ENCODE measurements around the gene MUL1. TPM values are rescaled to one million over a fixed set of nuclear protein-coding genes. Genes with fewer than 3 reads are reported as not detected.

MUL1 gene
- total and polyA plus RNA-seq, 2 of the 8 experiments (the other 6 are each of a cell fraction or from before 2014, with no cell fraction given) = 16.4 to 20.8 TPM

DNA sequence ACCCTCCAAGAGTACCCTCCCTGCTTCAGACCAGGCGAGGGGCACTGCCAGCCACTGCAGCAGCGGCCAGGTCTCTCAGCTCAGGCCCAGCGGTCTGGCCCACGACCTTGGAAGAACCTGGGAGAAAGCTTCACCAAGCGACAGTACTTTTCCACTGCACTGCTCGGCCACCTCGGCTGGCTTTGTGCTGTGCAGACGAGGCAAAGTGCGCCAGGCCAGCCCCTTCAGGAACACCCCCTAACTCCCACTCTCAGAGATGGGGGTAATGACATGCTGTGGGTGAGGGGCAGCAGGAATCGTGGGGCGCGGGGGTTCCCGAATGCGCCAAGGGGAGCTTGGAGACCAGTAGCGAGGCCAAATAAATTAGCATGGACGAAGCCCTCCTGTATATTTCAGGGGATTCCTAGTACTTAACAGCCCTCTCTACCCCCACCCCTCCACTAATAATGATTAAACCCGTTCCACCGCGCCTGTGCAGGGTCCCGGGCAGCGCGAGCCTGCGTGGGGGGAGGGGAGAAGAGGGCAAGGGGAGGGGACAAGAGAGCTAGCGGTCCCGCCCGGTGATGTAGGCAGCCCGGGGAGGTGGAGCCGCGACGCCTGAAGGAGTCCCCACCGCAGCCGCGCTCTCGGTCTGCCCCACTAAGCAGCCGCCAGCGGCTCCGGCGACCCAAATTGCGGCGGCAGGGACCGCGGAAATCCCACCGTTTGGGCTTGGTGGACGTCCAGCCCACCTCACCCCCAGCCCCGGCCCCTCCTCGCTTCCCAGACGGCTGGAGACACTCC, 44.2 kb upstream of the MUL1 start, which contains the start of gene FAM43B (continued):
- TF ChIP-seq, protein P1, sequence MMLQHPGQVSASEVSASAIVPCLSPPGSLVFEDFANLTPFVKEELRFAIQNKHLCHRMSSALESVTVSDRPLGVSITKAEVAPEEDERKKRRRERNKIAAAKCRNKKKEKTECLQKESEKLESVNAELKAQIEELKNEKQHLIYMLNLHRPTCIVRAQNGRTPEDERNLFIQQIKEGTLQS (IDR thresholded peaks at IDR 0.05; ENCODE audit: insufficient read depth, low read depth, low read length) = no peak
- TF ChIP-seq RBBP5 (IDR thresholded peaks at IDR 0.05; ENCODE audit: borderline replicate concordance, low read depth, low read length) (no peak), SRF (IDR thresholded peaks at IDR 0.05; ENCODE audit: low read depth, low read length) (no peak), BCL11A (IDR thresholded peaks at IDR 0.05; ENCODE audit: low read depth in 2 of 2, low read length in 2 of 2) (no peak), CHD1 (IDR thresholded peaks at IDR 0.05; ENCODE audit: low read depth, low read length) (no peak), SUZ12 (IDR thresholded peaks at IDR 0.05; ENCODE audit: low read length) (no peak; the same call in 1 of the 2 replicates), RNF2 (IDR thresholded peaks at IDR 0.05; ENCODE audit: borderline replicate concordance, low read depth, low read length, missing control alignments, poor library complexity, severe bottlenecking) (no peak), FOSL1 (IDR thresholded peaks at IDR 0.05; ENCODE audit: insufficient read depth, low read depth, low read length) (no peak), CEBPB (IDR thresholded peaks at IDR 0.05; ENCODE audit: low read depth, low read length) (no peak), PHF8 (conservative IDR thresholded peaks at IDR 0.05; ENCODE audit: low read depth, low read length) (no peak), TBP (IDR thresholded peaks at IDR 0.05; ENCODE audit: low read depth, low read length) (0 out of 2 replicates have a peak, but pooled peaks have one; percentile 39), KDM4A (IDR thresholded peaks at IDR 0.05; ENCODE audit: low read depth, low read length, severe bottlenecking) (peak; percentile 4), EZH2 (IDR thresholded peaks at IDR 0.05; ENCODE audit: low read depth, low read length, severe bottlenecking) (no peak), KDM1A (IDR thresholded peaks at IDR 0.05; ENCODE audit: borderline replicate concordance, low read length) (no peak), POU5F1 (IDR thresholded peaks at IDR 0.05; ENCODE audit: low read depth, low read length) (no peak), JUND (IDR thresholded peaks at IDR 0.05; ENCODE audit: low read length) (no peak), CBX5 (IDR thresholded peaks at IDR 0.05; ENCODE audit: low read depth, low read length) (no peak), POLR2AphosphoS5 (IDR thresholded peaks at IDR 0.05; ENCODE audit: low read depth, low read length) (no peak)
